Measurements from ENCODE around the gene PDGFC. TPM values are rescaled to one million over a fixed set of nuclear protein-coding genes. Genes with fewer than 3 reads are reported as not detected.
"Not testable (repeated sequence)": the region's sequence is repeated elsewhere in the genome, so short reads cannot be mapped to it uniquely, and the experiment has no call there.

The PDGFC gene
- total RNA-seq, 1 donor = 16.4 TPM

GRCh38 chr4:156923525-156923924 lies 48.1 kb downstream of the PDGFC start:
- no peak for DNase-seq (ENCODE audit: low read depth in 2 of 3, low spot score in 2 of 3)

GRCh38 chr4:156915221-156915620 lies 56.4 kb downstream of the PDGFC start:
- no peak for DNase-seq (ENCODE audit: low read depth in 2 of 3, low spot score in 2 of 3)

GRCh38 chr4:156913234-156913633 lies 58.4 kb downstream of the PDGFC start:
- DNase-seq (ENCODE audit: low read depth in 2 of 3, low spot score in 2 of 3) = no peak

GRCh38 chr4:156909010-156909409 lies 62.6 kb downstream of the PDGFC start:
- DNase-seq (ENCODE audit: low read depth in 2 of 3, low spot score in 2 of 3) = no peak

- DNase-seq (ENCODE audit: low read depth in 2 of 3, low spot score in 2 of 3) = no peak
Observed at GRCh38 chr4:156906325-156906724, 65.3 kb downstream of the PDGFC start.

- no peak for DNase-seq (ENCODE audit: low read depth in 2 of 3, low spot score in 2 of 3)
Observed at GRCh38 chr4:156901871-156902270, 69.7 kb downstream of the PDGFC start.

- peak in 1 of 3 donors; percentile 49 for DNase-seq (ENCODE audit: low read depth in 2 of 3, low spot score in 2 of 3)
Observed at GRCh38 chr4:156898373-156899117, 73.1 kb downstream of the PDGFC start.

- peak in 2 of 3 donors; percentile 48 to 72 for DNase-seq (ENCODE audit: low read depth in 2 of 3, low spot score in 2 of 3)
Observed at GRCh38 chr4:156896527-156896926, 75.1 kb downstream of the PDGFC start.

- DNase-seq (ENCODE audit: low read depth in 2 of 3, low spot score in 2 of 3) = no peak
Observed at GRCh38 chr4:156894234-156894633, 77.4 kb downstream of the PDGFC start.

GRCh38 chr4:156892805-156893204 lies 78.8 kb downstream of the PDGFC start:
- no peak for DNase-seq (ENCODE audit: low read depth in 2 of 3, low spot score in 2 of 3)

GRCh38 chr4:156889616-156890594 lies 81.7 kb downstream of the PDGFC start:
- peak in 1 of 3 donors; percentile 32 for DNase-seq (ENCODE audit: low read depth in 2 of 3, low spot score in 2 of 3)

- no peak for DNase-seq (ENCODE audit: low read depth in 2 of 3, low spot score in 2 of 3)
Observed at GRCh38 chr4:156888762-156889161, 82.8 kb downstream of the PDGFC start.

GRCh38 chr4:156886481-156886880 lies 85.1 kb downstream of the PDGFC start:
- DNase-seq (ENCODE audit: low read depth in 2 of 3, low spot score in 2 of 3) = no peak

- no peak for DNase-seq (ENCODE audit: low read depth in 2 of 3, low spot score in 2 of 3)
Observed at GRCh38 chr4:156885374-156885773, 86.2 kb downstream of the PDGFC start.

- DNase-seq (ENCODE audit: low read depth in 2 of 3, low spot score in 2 of 3) = no peak
Observed at GRCh38 chr4:156884183-156884582, 87.4 kb downstream of the PDGFC start.

GRCh38 chr4:156875704-156876103 lies 95.9 kb downstream of the PDGFC start:
- no peak for DNase-seq (ENCODE audit: low read depth in 2 of 3, low spot score in 2 of 3)

- DNase-seq (ENCODE audit: low read depth in 2 of 3, low spot score in 2 of 3) = no peak
Observed at GRCh38 chr4:156875055-156875454, 96.5 kb downstream of the PDGFC start.

- DNase-seq (ENCODE audit: low read depth in 2 of 3, low spot score in 2 of 3) = no peak
Observed at GRCh38 chr4:156873799-156874198, 97.8 kb downstream of the PDGFC start.

- no peak for DNase-seq (ENCODE audit: low read depth in 2 of 3, low spot score in 2 of 3)
Observed at GRCh38 chr4:156870861-156871260, 100.7 kb downstream of the PDGFC start.

- no peak for DNase-seq (ENCODE audit: low read depth in 2 of 3, low spot score in 2 of 3)
Observed at GRCh38 chr4:156870131-156870530, 101.5 kb downstream of the PDGFC start.

- not testable (repeated sequence) for DNase-seq (ENCODE audit: low read depth in 2 of 3, low spot score in 2 of 3)
Observed at GRCh38 chr4:156866088-156866487, 105.5 kb downstream of the PDGFC start.

GRCh38 chr4:156865451-156865850 lies 106.1 kb downstream of the PDGFC start:
- peak in 2 of 3 donors; percentile 44 to 88 for DNase-seq (ENCODE audit: low read depth in 2 of 3, low spot score in 2 of 3)
